ENCODE measurements around the gene PAN2.

DNA sequence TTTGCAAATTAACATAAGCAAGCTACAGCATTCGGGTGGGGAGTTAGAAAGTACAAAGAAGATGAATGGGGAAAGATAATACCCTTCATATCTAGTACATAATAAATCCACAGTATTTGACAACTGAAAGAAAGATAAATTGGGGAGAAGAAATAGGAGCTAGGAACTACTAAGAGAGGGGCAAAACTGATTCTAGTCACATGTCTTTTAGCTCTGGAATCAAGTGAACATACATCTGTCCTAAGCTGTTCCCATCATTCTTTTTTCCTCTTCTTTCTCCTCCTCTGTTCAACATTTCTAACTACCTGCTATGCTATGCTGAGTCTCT, 44.2 kb upstream of the PAN2 start:
- TF ChIP-seq, protein P1, sequence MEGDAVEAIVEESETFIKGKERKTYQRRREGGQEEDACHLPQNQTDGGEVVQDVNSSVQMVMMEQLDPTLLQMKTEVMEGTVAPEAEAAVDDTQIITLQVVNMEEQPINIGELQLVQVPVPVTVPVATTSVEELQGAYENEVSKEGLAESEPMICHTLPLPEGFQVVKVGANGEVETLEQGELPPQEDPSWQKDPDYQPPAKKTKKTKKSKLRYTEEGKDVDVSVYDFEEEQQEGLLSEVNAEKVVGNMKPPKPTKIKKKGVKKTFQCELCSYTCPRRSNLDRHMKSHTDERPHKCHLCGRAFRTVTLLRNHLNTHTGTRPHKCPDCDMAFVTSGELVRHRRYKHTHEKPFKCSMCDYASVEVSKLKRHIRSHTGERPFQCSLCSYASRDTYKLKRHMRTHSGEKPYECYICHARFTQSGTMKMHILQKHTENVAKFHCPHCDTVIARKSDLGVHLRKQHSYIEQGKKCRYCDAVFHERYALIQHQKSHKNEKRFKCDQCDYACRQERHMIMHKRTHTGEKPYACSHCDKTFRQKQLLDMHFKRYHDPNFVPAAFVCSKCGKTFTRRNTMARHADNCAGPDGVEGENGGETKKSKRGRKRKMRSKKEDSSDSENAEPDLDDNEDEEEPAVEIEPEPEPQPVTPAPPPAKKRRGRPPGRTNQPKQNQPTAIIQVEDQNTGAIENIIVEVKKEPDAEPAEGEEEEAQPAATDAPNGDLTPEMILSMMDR (IDR thresholded peaks at IDR 0.05 in 2 of 3, conservative IDR thresholded peaks at IDR 0.05 in 1 of 3; ENCODE audit: control insufficient read depth in 2 of 3, extremely low read depth in 1 of 3, insufficient read depth in 1 of 3, low read depth in 3 of 3, low read length in 3 of 3) = no peak
- TF ChIP-seq MYB (IDR thresholded peaks at IDR 0.05; ENCODE audit: borderline replicate concordance, low read depth, low read length) (no peak), NRF1 (conservative IDR thresholded peaks at IDR 0.05; ENCODE audit: low read depth, low read length) (no peak), POLR2AphosphoS2 (IDR thresholded peaks at IDR 0.05; ENCODE audit: low read depth, low read length) (no peak), FOXM1 (IDR thresholded peaks at IDR 0.05; ENCODE audit: low read depth, low read length) (no peak), SUZ12 (IDR thresholded peaks at IDR 0.05; ENCODE audit: unreplicated experiment) (no peak), MXI1 (IDR thresholded peaks at IDR 0.05; ENCODE audit: low read depth, low read length) (no peak), EZH2 (IDR thresholded peaks at IDR 0.05; ENCODE audit: borderline replicate concordance, control insufficient read depth, low read depth, low read length) (no peak), SREBF1 (IDR thresholded peaks at IDR 0.05; ENCODE audit: low read length) (no peak), POLR2A (IDR thresholded peaks at IDR 0.05; ENCODE audit: low read depth, low read length) (no peak)
- TF ChIP-seq, protein P2, sequence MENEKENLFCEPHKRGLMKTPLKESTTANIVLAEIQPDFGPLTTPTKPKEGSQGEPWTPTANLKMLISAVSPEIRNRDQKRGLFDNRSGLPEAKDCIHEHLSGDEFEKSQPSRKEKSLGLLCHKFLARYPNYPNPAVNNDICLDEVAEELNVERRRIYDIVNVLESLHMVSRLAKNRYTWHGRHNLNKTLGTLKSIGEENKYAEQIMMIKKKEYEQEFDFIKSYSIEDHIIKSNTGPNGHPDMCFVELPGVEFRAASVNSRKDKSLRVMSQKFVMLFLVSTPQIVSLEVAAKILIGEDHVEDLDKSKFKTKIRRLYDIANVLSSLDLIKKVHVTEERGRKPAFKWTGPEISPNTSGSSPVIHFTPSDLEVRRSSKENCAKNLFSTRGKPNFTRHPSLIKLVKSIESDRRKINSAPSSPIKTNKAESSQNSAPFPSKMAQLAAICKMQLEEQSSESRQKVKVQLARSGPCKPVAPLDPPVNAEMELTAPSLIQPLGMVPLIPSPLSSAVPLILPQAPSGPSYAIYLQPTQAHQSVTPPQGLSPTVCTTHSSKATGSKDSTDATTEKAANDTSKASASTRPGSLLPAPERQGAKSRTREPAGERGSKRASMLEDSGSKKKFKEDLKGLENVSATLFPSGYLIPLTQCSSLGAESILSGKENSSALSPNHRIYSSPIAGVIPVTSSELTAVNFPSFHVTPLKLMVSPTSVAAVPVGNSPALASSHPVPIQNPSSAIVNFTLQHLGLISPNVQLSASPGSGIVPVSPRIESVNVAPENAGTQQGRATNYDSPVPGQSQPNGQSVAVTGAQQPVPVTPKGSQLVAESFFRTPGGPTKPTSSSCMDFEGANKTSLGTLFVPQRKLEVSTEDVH (IDR thresholded peaks at IDR 0.05; ENCODE audit: low read depth, partially characterized antibody) = no peak
- TF ChIP-seq, protein P3, sequence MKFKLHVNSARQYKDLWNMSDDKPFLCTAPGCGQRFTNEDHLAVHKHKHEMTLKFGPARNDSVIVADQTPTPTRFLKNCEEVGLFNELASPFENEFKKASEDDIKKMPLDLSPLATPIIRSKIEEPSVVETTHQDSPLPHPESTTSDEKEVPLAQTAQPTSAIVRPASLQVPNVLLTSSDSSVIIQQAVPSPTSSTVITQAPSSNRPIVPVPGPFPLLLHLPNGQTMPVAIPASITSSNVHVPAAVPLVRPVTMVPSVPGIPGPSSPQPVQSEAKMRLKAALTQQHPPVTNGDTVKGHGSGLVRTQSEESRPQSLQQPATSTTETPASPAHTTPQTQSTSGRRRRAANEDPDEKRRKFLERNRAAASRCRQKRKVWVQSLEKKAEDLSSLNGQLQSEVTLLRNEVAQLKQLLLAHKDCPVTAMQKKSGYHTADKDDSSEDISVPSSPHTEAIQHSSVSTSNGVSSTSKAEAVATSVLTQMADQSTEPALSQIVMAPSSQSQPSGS (IDR thresholded peaks at IDR 0.05; ENCODE audit: low read length) = no peak
- TF ChIP-seq, protein P4, sequence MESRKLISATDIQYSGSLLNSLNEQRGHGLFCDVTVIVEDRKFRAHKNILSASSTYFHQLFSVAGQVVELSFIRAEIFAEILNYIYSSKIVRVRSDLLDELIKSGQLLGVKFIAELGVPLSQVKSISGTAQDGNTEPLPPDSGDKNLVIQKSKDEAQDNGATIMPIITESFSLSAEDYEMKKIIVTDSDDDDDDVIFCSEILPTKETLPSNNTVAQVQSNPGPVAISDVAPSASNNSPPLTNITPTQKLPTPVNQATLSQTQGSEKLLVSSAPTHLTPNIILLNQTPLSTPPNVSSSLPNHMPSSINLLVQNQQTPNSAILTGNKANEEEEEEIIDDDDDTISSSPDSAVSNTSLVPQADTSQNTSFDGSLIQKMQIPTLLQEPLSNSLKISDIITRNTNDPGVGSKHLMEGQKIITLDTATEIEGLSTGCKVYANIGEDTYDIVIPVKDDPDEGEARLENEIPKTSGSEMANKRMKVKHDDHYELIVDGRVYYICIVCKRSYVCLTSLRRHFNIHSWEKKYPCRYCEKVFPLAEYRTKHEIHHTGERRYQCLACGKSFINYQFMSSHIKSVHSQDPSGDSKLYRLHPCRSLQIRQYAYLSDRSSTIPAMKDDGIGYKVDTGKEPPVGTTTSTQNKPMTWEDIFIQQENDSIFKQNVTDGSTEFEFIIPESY (IDR thresholded peaks at IDR 0.05) = no peak
- TF ChIP-seq, protein P5, sequence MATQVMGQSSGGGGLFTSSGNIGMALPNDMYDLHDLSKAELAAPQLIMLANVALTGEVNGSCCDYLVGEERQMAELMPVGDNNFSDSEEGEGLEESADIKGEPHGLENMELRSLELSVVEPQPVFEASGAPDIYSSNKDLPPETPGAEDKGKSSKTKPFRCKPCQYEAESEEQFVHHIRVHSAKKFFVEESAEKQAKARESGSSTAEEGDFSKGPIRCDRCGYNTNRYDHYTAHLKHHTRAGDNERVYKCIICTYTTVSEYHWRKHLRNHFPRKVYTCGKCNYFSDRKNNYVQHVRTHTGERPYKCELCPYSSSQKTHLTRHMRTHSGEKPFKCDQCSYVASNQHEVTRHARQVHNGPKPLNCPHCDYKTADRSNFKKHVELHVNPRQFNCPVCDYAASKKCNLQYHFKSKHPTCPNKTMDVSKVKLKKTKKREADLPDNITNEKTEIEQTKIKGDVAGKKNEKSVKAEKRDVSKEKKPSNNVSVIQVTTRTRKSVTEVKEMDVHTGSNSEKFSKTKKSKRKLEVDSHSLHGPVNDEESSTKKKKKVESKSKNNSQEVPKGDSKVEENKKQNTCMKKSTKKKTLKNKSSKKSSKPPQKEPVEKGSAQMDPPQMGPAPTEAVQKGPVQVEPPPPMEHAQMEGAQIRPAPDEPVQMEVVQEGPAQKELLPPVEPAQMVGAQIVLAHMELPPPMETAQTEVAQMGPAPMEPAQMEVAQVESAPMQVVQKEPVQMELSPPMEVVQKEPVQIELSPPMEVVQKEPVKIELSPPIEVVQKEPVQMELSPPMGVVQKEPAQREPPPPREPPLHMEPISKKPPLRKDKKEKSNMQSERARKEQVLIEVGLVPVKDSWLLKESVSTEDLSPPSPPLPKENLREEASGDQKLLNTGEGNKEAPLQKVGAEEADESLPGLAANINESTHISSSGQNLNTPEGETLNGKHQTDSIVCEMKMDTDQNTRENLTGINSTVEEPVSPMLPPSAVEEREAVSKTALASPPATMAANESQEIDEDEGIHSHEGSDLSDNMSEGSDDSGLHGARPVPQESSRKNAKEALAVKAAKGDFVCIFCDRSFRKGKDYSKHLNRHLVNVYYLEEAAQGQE (IDR thresholded peaks at IDR 0.05; ENCODE audit: low read depth, low read length) = no peak
